Activated CD4-positive, CD25-positive, alpha-beta regulatory T cell (primary cell): ENCODE measurements around the gene NCKAP5.

Experiments used
- DNase-seq, 4 experiments: peaks; one replicate each; lab custom pipeline; 2025; lab: John Stamatoyannopoulos, UW

NCKAP5 gene

GRCh38 chr2:133085646-133086045 lies 482.6 kb downstream of the NCKAP5 start:
- DNase-seq = no peak

DNA sequence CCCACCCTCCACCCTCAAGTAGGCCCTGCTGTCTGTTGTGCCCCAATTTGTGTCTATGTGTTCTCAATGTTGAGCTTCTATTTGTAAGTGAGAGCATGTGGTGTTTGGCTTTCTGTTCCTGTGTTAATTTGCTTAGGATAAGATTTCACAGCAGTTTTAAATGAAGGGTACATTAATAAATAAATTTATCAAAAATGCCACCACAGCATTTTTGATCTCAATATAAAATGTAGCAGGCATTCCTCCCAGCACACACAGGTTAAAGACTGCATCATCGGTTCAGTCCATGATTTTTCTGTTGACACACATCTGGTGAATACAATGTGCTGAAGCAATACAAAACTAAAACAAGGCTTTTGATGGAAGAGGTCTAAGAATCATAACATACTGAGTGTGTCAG lies 486.2 kb downstream of the NCKAP5 start:
- no peak for DNase-seq

GRCh38 chr2:133080822-133081221 lies 487.4 kb downstream of the NCKAP5 start:
- DNase-seq = no peak

DNA sequence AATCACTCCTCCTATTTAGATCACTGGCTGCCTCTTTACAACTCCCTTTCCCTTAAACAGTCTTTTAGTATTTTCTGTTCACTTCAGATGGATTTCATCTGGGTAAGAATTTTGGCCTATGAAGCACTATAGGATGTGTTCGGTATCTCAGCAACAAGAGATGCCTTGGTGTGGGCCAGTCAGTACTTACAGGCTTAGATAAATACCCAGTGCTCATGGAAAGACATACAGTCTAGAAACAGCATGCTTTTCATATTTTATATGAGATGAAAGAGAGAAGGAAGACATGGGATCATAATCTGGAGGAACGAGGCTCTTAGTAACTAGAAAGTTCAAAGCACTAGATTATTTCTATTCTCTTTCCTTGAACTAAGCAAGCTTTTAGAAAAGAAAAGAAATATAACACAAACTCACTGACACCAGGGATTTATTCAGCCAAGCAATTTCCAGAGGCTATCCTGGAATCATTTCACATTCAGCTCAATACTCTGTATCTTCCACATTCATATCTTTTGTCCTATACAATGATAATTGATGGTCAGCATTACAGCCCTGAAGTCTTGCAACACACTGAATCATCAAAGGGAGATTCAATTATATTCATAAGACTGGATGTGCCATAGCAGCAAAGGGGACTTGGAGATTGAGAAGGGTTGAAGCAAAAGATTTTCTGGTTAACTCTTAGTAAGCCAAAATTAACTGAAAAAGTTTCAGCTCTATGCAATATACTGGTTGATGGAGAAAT lies 489.4 kb downstream of the NCKAP5 start:
- no peak for DNase-seq

DNA sequence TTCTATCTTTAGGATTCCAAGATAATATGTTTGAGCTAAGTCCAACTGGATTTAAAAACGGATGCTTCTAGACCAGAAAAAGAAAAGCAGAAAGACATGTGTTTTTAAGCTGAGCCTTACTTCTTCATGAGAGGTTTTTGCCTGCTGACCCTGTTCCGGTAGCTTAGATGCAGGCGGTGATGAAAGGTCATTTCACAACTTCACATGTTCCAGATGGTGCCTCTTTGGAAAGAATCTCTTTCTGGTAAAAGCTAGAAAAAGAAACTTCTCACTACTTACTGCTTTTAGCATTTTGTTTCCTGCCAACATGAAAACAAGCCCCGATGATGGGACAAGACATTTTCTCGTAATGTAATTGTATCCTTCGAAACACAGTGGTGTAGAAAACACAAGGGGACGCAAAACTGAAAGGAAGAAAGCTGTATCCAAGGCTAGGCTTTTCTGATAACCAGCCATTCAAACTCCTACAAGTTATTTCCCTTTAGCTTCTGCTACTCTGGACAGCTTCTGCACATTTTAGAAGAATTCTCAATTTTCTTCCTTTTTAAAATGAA lies 490.9 kb downstream of the NCKAP5 start:
- DNase-seq = no peak

- DNase-seq = no peak
Measured at GRCh38 chr2:133072837-133073694, 495.2 kb downstream of the NCKAP5 start.

DNA sequence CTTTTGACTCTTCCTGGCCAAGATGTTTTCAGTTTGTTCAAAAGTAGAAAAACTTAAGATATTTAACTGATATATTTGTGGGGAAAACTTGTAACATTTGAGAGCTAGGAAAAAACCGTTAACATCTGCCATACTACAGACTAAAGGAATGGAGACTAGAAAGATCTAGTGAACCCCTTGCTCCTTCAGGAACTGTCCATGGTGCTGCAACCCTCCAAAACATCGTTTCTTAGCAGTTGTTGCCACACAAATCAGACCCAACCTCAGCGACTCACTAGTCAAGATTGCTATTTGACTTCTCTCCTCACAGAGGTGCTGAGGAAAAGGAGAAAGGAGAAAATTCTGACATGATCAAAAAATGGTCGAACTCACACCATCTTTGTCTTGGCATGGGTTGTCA lies 504.5 kb downstream of the NCKAP5 start:
- no peak for DNase-seq

DNA sequence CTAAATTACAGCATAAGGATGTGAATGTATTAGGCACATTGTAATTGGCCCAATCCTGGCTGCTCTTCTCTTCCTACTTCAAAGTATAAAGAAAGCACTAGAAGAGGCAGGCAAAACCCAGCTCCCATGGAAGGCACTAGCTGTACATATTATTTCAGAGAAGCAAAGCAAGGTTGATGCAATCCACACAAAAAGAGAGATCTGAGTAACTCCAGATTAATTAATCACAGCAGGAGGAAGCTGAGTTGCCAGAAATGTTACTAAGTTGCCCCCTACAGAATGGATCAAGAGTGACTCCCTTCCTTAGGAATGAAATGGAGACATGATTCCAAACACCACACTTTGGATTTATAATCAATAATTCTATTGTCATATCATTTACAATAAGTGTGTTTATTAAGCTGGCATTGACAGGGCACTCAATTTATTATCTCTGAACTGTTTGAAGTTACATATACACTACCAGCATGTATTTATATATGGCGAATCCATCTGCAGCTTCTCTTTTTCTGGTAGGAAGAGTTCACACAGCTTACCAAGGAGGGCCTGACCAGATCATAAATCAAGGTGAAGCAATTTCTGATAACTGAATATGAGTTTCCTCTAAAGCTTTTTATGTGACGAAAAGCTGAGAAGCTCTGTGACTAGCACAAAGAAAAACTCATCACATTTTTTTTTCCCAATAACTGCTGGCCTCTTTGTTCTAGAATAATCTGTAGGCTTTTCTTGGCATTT lies 505.2 kb downstream of the NCKAP5 start:
- DNase-seq = no peak

DNA sequence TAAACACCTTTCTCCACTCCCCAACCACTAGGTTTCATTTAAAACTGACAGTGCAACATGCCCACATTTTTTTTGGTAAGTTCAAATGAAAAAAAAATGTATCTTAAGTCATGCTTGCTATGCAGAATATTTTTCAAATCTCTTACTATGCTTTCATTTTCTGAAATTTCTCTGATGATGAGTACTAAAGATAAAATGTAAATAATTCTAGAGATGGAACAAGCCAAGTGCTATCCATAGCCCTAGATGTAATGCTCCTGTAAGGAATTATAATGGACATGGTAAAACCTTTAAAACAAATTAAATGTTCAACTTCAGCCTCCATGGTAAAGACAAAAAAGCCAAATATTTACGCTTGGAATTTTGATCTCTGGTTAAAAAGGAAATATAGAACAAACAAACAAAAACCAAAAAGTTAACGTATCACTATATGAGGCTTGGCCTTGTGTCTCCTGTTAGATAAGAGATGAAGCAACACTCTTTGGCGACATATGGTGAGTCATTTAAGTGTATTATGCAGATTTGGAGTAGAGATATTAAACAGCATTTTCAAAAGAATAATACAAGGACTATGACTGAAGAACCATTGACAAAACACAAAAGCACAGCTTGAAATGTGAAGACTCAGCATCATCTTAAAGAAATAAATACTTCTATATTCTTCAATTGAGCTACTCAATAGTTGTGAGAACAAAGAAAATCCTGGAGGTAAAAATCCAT lies 506.2 kb downstream of the NCKAP5 start:
- DNase-seq = no peak

DNA sequence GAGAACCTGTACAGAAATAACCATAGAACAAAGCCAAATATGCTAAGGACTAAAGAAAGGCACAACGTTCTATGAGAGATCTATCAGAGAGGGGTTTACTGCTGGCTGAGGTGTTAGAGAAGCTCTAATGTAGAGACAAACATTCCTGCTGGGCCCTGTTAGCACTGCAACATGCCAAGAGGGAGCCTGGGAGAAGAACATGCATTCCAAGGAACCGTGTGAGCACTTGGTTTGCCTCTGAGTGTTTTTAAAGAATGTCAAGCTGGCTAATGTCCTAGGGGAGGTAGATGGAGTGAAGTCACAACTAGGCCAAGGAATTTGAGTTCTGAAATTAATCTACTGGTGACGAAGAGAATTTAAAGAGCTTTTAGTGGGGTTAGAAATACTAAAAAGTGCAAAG lies 514.0 kb downstream of the NCKAP5 start:
- no peak for DNase-seq

DNA sequence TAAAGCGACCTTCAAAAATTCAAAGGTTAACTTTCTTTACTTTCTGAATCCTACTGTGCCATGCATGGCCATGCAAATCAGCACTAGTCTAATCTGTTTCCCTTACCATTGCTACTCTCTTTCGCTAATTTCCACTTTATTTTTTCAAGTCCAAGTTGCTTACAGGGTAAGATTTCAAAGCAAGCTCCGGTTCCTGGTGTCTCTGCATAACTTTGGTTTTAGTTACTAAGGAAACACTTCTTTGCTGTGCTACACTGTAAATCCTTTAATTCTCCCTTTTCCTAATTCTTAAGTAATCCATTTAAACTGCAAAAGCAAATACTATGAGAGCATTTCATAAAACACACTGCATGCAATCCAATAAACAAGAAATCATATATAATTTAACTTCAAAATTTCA lies 514.7 kb downstream of the NCKAP5 start:
- no peak for DNase-seq

DNA sequence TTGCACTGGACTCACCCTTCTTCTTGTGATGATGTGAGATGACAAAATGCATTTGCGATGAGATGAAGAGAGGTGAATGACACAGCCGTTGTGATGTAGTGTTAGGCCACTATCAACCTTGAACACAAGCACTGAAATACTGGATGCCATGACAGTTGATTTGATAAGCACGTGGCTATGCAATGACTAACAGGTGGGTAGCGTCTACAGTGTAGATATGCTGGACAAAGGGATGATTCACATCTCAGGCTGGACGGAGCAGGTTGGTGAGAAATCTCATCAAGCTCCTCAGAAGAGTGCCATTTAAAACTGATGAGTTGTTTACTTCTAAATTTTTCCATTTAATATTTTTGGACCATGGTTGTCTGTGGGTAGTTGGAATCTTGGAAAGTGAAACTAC lies 522.5 kb downstream of the NCKAP5 start:
- no peak for DNase-seq

DNA sequence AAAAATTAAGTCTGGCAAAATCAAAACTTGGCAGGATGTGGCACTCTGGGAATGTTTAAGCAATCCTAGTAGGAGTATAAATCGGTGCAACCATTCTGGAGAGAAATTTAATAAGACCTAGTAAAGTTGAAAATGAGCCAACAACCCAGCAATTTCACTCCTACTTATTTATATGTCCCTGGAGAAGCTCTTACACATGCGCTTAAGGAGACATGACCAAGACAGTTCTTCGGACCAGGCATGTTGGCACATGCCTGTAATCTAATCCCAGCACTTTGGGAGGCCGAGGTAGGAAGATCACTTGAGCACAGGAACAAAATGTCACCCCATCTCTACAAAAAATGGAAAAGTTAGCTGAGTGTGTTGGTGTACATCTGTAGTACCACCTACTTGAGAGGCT lies 523.7 kb downstream of the NCKAP5 start:
- no peak for DNase-seq

DNA sequence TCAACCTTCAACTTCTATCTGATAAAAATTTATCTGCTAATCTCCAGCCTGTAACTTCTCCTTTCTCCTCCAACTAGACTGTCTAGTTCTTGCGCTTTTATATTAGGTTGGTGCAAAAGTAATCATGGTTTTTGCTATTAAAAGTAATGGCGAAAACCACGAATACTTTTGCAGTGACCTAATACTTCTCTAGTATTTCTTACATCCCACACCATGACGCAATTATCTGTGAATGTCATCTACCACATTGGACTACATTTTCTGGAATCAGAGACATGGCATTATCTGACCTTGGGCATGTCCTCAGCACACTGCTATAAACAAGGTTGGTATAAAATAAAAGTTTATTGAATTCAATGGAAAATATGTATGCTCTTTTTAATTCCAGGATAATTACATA lies 528.1 kb downstream of the NCKAP5 start:
- no peak for DNase-seq

GRCh38 chr2:133039531-133039930 lies 528.7 kb downstream of the NCKAP5 start:
- DNase-seq = no peak

DNA sequence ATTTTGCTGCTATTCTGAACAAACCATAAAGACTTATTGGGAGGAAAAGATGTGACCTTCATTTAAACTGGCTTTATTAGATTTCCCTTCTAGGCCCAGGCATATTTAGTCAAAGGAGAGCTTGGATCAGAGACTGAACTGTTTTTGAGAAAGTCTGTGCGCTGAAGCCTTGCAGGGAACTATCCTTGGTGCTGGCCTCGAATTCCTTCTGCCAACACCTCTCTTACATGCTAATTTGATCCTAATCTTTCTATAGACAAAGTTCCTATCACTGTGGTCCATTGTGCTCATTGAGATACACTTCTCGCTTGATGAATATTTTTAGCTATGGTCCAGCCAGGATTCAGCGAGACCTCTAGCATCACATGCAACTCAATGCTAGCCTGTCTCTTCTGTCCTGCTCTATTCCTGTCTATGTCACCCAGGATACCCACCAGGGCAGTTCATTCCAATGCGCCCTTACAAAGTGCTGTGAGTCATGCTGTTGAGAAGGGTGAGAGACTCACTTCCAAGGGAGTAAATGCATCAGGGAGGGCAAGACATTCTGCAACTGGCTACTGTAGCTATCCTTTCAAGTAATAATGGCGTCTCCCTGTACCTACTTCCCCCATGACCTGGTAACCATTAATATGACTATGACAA lies 541.6 kb downstream of the NCKAP5 start:
- DNase-seq = no peak

DNA sequence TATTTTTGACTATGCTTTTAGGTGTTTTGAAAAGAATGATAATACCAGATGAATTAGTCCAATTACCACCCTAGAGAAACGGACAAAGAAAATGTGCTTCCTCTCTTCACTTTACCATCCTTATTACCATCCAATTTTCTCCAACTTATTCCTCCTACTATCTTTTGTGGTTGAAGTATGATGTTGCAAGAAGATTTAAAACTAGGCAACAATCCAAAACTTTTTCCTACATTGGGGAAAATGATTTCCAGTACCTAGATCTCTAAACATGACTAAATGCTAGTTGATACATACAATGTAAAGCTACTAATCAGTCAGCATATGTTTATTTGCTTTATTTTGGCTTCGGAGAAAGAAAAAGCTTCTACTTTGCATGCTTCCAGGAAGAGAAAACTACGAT lies 543.3 kb downstream of the NCKAP5 start:
- no peak for DNase-seq

- no peak for DNase-seq
Measured at GRCh38 chr2:133012847-133013734, 555.2 kb downstream of the NCKAP5 start.

GRCh38 chr2:133004623-133005022 lies 563.6 kb downstream of the NCKAP5 start:
- no peak for DNase-seq

GRCh38 chr2:132999421-132999820 lies 568.8 kb downstream of the NCKAP5 start:
- DNase-seq = no peak
